GM12878 (cell line): Measurements from ENCODE around the gene PBLD.

ENCODE experiments used
- ATF2 ChIP-seq: IDR thresholded peaks from 2 replicates; pipeline ENCODE4 v1.6.1; 2012; ENCODE audit warnings: low read length, inconsistent platforms
- CBFB ChIP-seq: IDR thresholded peaks from 2 replicates; pipeline ENCODE4 v1.6.1; 2016; ENCODE audit warnings: antibody characterized with exemption, low read depth
- FOS ChIP-seq: IDR thresholded peaks from 3 replicates; pipeline ENCODE4 v1.6.1; 2011; ENCODE audit warnings: borderline replicate concordance; ENCODE audit not compliant: insufficient read length; ENCODE audit errors: extremely low read depth
- MYC ChIP-seq: IDR thresholded peaks from 2 replicates; pipeline ENCODE4 v1.6.1; 2011; ENCODE audit warnings: mild to moderate bottlenecking, low read length, moderate library complexity, inconsistent platforms; ENCODE audit not compliant: insufficient read depth, insufficient replicate concordance, insufficient read length, severe bottlenecking
- NR2C2 ChIP-seq: IDR thresholded peaks from 2 replicates; pipeline ENCODE4 v1.6.1; 2011; ENCODE audit warnings: borderline replicate concordance, low read depth; ENCODE audit not compliant: control insufficient read depth, insufficient read length
- POLR2AphosphoS2 ChIP-seq: IDR thresholded peaks from 2 replicates; pipeline ENCODE4 v1.6.1; 2011; ENCODE audit warnings: low read depth, mild to moderate bottlenecking, low read length, improper control_type of control experiment, moderate library complexity

- no peak for TF ChIP-seq MYC
- no peak for TF ChIP-seq ATF2
- no peak for TF ChIP-seq NR2C2
- TF ChIP-seq POLR2AphosphoS2: no peak
- TF ChIP-seq CBFB: no peak
- TF ChIP-seq FOS: no peak
Measured at GRCh38 chr10:68301301-68301700, 31.4 kb downstream of the PBLD start.
